ENCODE results near the gene FCHSD2.

Gene FCHSD2

GRCh38 chr11:73162196-73162740 lies 20.1 kb upstream of the FCHSD2 start:
- Mint-ChIP-seq H3K27me3 (peaks cover 3% of the 10 kb centered on the region), H3K36me3 (ENCODE audit: low read depth) (no peaks in the 10 kb centered on the region), H3K4me3 (no peak overlapping the region), H3K27ac (no peak overlapping the region), H3K9me3 (no peaks in the 10 kb centered on the region), H3K4me1 (peaks cover 11% of the 10 kb centered on the region)
- ATAC-seq: no peak
- DNase-seq: no peak

DNA sequence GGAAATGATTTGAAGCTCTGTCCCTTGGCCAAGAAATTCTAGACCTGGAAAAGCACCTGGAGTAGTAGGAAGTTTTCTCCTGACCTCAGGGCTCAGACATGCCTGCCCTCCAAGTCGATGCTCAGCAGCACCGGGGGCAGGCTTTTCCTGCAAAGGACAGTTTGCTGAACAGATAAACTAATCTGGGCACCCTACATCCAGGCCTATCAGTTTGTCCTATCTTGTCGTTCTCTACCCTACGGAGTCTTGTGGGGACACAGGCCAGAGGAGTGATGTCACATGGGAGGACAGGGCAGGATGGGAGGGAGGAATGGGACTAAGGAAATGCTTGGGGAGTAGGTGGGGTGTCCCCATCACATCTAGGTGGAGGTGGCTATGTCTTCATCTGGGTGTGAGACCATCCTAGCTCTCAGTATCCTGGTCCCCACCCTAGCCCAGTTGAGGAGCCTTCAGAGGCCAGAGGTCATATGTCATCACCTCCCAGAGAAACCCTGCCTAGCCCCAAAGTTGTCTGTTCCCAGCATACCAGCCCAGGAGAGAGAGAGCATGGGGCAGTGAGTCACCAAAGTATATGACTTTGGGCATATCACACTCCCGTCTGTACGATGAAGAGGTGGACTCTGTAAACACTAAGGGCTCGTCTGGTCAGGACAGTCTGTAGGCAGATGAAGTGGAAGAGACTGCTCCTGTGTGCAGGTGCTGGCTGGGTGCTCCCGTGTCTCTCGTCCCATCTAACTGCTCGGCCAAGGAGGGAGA lies 18.1 kb upstream of the FCHSD2 start:
- Mint-ChIP-seq H3K36me3 (ENCODE audit: low read depth) (no peaks in the 10 kb centered on the region), H3K4me1 (peaks cover 28% of the 10 kb centered on the region), H3K4me3 (no peak overlapping the region), H3K27me3 (no peaks in the 10 kb centered on the region), H3K27ac (no peak overlapping the region), H3K9me3 (no peaks in the 10 kb centered on the region)
- no peak for ATAC-seq
- DNase-seq: no peak

DNA sequence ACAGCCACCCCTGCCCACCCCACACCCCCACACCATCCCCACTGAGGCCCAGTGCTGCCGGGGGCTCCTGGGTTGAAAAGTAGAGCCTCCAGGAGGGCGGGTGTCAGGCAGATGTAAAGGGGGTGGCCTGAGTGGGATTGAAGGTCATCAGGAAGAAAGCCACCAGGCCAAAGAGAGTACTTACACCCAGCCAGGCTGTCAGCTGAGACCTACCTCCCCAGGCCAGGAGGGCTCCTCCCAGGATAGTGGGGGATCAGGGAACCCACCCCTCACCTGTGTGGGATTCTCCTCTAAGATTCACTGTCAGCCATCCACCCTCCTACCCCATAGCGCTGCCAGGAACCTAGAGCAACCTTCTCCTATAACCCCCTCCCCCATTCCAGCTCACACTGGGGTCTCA lies 17.2 kb upstream of the FCHSD2 start:
- no peaks in the 10 kb centered on the region for H3K27me3 Mint-ChIP-seq
- H3K4me3 Mint-ChIP-seq: no peak overlapping the region
- DNase-seq (no peak), ATAC-seq (no peak)
- H3K9me3 Mint-ChIP-seq: no peaks in the 10 kb centered on the region
- H3K36me3 Mint-ChIP-seq (ENCODE audit: low read depth): no peaks in the 10 kb centered on the region
- peaks cover 37% of the 10 kb centered on the region for H3K4me1 Mint-ChIP-seq
- no peak overlapping the region for H3K27ac Mint-ChIP-seq

DNA sequence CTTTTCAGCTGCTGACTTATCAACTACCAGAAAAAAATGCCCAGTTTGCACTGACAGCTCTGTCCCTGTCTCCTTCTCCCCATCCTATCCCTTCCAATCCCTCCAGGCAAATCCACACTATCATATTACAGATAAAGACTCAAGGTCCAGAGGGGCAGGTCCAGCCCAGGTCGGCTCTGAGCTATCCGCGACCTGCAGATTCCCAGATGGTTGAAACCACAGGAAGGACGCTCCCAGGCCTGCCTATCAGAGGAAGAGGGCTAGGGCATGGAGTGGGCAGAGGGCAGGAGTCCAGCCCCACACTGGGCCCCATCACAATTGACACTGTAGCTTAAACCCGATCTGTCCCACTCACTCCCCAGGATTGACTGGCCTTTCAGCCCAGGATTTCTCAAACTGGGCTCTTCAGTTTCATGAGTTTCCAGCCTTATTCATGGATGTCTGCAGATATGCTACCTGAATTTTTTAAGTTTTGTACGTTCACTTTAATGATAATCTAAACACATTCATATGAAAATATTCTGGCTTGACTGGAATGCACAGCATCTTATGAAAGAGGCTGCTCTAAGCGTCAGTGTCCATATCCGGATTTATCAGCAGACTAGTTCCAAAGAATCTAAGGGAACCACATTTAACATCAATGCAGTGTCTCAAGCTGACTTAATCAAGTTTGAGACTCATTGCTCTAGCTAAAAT lies 16.4 kb upstream of the FCHSD2 start:
- Mint-ChIP-seq H3K36me3 (ENCODE audit: low read depth) (no peaks in the 10 kb centered on the region), H3K4me1 (peaks cover 45% of the 10 kb centered on the region), H3K4me3 (peak overlapping the region; percentile 46), H3K9me3 (no peaks in the 10 kb centered on the region), H3K27me3 (no peaks in the 10 kb centered on the region), H3K27ac (no peak overlapping the region)
- DNase-seq (no peak), ATAC-seq (no peak)

DNA sequence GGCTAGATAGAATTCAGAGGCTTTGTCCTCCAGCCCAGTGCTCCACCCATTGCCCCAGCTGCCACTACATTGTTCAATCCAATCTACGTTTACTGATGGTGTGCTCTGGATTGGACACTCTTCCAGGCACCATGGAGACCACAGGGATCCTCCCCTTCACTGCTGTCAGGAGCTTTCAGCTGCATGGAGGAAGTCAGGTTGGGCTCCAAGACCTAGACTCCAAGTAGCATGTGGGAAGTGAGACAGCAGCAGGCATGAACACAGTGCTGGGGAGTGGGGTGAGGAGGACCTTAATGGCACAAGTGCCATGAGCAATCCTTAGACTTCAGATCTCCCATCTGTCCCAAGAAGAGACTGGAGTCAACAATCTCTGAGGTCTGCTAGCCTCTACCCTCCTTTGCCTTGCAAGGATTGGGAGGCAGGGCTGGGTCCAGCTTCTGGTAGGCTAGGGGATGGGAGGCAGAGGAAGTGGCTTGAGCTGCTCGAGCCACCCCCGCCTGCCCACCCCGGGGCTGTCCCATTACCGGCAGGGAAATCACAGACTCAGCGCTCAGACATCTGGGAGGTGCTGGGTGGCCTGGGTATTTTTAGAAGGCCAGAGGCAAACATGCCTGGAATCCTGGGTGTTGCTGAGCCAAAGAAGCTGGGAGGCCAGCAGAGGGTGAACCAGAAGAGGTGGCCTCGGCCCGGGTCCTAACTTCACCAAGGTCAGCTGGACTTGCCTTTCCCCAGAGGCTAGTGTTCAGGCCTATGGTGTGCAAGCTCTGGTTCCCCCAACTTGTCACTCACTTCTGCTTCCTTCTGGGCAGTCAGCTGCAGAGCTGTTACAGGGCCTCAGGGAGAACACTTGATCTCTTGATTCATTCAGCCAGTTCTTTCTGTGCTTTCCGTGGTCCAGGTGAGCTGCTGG lies 15.2 kb upstream of the FCHSD2 start:
- peak overlapping the region; percentile 46 for H3K4me3 Mint-ChIP-seq
- peak; percentile 20 for ATAC-seq
- DNase-seq: no peak
- no peaks in the 10 kb centered on the region for H3K36me3 Mint-ChIP-seq (ENCODE audit: low read depth)
- no peaks in the 10 kb centered on the region for H3K27me3 Mint-ChIP-seq
- no peaks in the 10 kb centered on the region for H3K9me3 Mint-ChIP-seq
- H3K27ac Mint-ChIP-seq: no peak overlapping the region
- H3K4me1 Mint-ChIP-seq: peaks cover 54% of the 10 kb centered on the region

DNA sequence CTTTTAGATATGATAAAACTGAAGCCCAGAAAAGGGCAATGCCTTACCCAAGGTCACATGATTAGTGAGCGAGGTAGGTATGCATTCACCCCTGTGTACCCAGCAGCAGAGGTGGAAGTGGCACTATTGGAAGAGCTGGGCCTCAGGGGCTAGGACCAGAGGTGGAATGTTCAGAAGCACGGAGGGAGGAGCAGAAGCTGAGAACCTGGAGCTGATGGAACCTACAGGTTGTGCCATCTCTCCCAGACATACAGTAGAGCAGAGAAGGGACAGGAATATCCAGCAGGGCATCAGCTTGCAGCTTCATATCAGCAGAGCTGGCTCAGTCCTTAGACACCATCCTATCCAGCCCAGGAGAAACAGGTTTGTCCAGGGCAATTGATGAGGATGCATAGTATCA lies 14.6 kb upstream of the FCHSD2 start:
- Mint-ChIP-seq H3K27ac (no peak overlapping the region), H3K27me3 (no peaks in the 10 kb centered on the region), H3K9me3 (no peaks in the 10 kb centered on the region), H3K4me1 (peaks cover 59% of the 10 kb centered on the region), H3K4me3 (no peak overlapping the region), H3K36me3 (ENCODE audit: low read depth) (no peaks in the 10 kb centered on the region)
- no peak for DNase-seq
- ATAC-seq: no peak

- Mint-ChIP-seq H3K36me3 (ENCODE audit: low read depth) (no peaks in the 10 kb centered on the region), H3K4me3 (no peak overlapping the region), H3K27me3 (no peaks in the 10 kb centered on the region), H3K27ac (peak overlapping the region; percentile 29), H3K4me1 (peaks cover 63% of the 10 kb centered on the region), H3K9me3 (no peaks in the 10 kb centered on the region)
- DNase-seq (no peak), ATAC-seq (no peak)
Measured at GRCh38 chr11:73156114-73156513, 14.0 kb upstream of the FCHSD2 start.

DNA sequence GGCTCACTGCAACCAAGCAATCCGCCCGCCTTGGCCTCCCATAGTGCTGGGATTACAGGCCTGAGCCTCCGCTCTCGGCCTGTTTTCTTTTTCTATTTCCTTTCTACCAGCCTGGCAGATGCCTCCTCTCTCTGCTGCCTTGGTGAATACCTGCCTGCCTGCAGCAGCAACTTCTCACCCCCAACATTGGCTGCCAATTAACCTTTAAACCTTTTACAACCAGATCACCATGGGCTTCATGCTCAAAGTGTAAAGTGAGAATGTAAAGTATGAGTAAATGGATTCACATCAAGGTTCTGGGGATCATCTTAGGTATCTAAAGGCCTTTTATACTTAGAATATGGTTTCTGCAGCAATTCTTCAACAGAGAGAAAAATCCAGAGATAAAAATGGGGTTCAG lies 13.0 kb upstream of the FCHSD2 start:
- H3K9me3 Mint-ChIP-seq: no peaks in the 10 kb centered on the region
- H3K4me1 Mint-ChIP-seq: peaks cover 68% of the 10 kb centered on the region
- H3K36me3 Mint-ChIP-seq (ENCODE audit: low read depth): no peaks in the 10 kb centered on the region
- ATAC-seq (no peak), DNase-seq (no peak)
- H3K4me3 Mint-ChIP-seq: no peak overlapping the region
- H3K27ac Mint-ChIP-seq: peak overlapping the region; percentile 51
- H3K27me3 Mint-ChIP-seq: no peaks in the 10 kb centered on the region

- H3K36me3 Mint-ChIP-seq (ENCODE audit: low read depth): no peaks in the 10 kb centered on the region
- DNase-seq (peak; percentile 32), ATAC-seq (peak; percentile 17)
- no peaks in the 10 kb centered on the region for H3K27me3 Mint-ChIP-seq
- H3K4me3 Mint-ChIP-seq: no peak overlapping the region
- peaks cover 70% of the 10 kb centered on the region for H3K4me1 Mint-ChIP-seq
- peak overlapping the region; percentile 84 for H3K27ac Mint-ChIP-seq
- H3K9me3 Mint-ChIP-seq: no peaks in the 10 kb centered on the region
Measured at GRCh38 chr11:73154178-73154577, 12.1 kb upstream of the FCHSD2 start.

DNA sequence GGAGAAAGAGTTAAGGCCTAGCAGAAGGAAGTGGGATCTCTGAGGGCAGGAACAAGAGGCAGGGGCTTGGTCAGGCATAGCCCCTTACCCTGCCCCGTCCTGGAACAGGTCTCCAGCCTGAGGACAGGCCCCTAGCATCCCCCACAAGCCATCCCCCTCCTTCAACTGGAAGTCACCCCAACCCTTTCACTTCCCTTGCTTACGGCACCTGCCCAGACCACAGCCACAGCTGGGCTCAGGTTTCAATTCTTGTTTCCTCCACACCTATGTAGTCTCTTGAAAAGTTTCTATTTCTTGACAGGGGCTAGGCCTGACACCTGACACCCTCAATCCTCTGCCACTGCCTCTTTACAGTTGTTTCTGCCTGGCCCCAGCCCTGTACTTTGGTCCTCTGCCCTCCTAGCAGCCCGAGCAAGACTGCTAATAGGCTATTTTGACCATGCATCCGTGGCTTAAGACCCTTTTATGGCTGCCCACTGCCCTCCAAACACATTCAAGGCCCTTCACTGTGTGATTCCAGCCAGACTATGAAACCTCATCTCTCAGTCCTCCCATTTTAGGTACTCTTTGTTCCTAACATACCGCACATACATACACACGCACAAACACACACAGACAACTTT lies 10.9 kb upstream of the FCHSD2 start:
- Mint-ChIP-seq H3K27me3 (no peaks in the 10 kb centered on the region), H3K4me3 (no peak overlapping the region), H3K27ac (peak overlapping the region; percentile 68), H3K4me1 (peaks cover 74% of the 10 kb centered on the region), H3K36me3 (ENCODE audit: low read depth) (no peaks in the 10 kb centered on the region), H3K9me3 (no peaks in the 10 kb centered on the region)
- DNase-seq (peak; percentile 44), ATAC-seq (peak; percentile 69)

- ATAC-seq: no peak
- H3K4me3 Mint-ChIP-seq: no peak overlapping the region
- peaks cover 73% of the 10 kb centered on the region for H3K4me1 Mint-ChIP-seq
Measured at GRCh38 chr11:73152086-73152853, 10.2 kb upstream of the FCHSD2 start.

GRCh38 chr11:73151416-73151815 lies 9.3 kb upstream of the FCHSD2 start:
- ATAC-seq (no peak), DNase-seq (no peak)
- no peaks in the 10 kb centered on the region for H3K27me3 Mint-ChIP-seq
- H3K4me3 Mint-ChIP-seq: no peak overlapping the region
- H3K9me3 Mint-ChIP-seq: no peaks in the 10 kb centered on the region
- peaks cover 72% of the 10 kb centered on the region for H3K4me1 Mint-ChIP-seq
- H3K36me3 Mint-ChIP-seq (ENCODE audit: low read depth): no peaks in the 10 kb centered on the region
- no peak overlapping the region for H3K27ac Mint-ChIP-seq

More at GRCh38 chr11:73152086-73152853, 10.2 kb upstream of the FCHSD2 start:
- Mint-ChIP-seq H3K27me3 (no peaks in the 10 kb centered on the region), H3K27ac (peak overlapping the region; percentile 68), H3K9me3 (no peaks in the 10 kb centered on the region), H3K36me3 (ENCODE audit: low read depth) (no peaks in the 10 kb centered on the region)
- no peak for DNase-seq

DNA sequence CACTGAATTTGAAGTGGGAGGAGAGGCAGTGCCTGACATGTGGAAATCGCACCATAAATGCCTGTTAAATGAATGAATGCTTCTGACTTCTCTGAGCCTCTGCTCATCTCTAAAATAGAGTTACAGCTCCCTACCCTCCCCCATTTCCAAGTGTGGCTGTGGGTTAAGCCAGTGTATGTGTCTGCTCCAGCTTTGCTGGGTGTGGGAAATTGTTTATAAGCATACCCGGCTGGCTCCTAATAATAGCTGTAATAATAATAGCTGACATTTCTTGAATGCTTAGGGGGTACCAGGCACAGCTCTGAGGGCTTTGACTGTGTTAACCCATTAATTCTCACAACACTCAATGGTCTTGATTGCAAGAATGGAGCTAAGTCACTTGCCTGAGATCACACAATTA lies 7.0 kb upstream of the FCHSD2 start:
- Mint-ChIP-seq H3K36me3 (ENCODE audit: low read depth) (no peaks in the 10 kb centered on the region), H3K9me3 (no peaks in the 10 kb centered on the region), H3K27me3 (no peaks in the 10 kb centered on the region), H3K27ac (no peak overlapping the region), H3K4me3 (no peak overlapping the region), H3K4me1 (peaks cover 57% of the 10 kb centered on the region)
- DNase-seq: no peak
- ATAC-seq: no peak

All from activated naive CD8-positive, alpha-beta T cell treated with anti-CD3 and anti-CD28 coated beads, Interleukin-2, amount 50 U/mL, for 24 hours (primary cell).